Suprapubic skin (tissue), 4 donors: Measurements from ENCODE around the gene TNIK. TPM values are rescaled to one million over a fixed set of nuclear protein-coding genes. Genes with fewer than 3 reads are reported as not detected.

Experiments used
- DNase-seq, 2 donors: peaks; one replicate each; pipeline ENCODE4 v3.0.0-alpha.2; 2019; ENCODE audit warnings: low spot score in 2 of 2
- H3K27ac ChIP-seq: fragments of 200-600 bp; sonication (generic); one replicate; pipeline ENCODE4 v1.5.1; 2019
- H3K27me3 ChIP-seq: fragments of 200-600 bp; sonication (generic); one replicate; pipeline ENCODE4 v1.5.1; 2019
- H3K36me3 ChIP-seq: fragments of 200-600 bp; sonication (generic); one replicate; pipeline ENCODE4 v1.5.1; 2019
- H3K4me1 ChIP-seq: fragments of 200-600 bp; sonication (generic); one replicate; pipeline ENCODE4 v1.5.1; 2019
- H3K4me3 ChIP-seq: fragments of 200-600 bp; sonication (generic); one replicate; pipeline ENCODE4 v1.5.1; 2019; ENCODE audit warnings: mild to moderate bottlenecking
- H3K9me3 ChIP-seq: fragments of 200-600 bp; sonication (generic); one replicate; pipeline ENCODE4 v1.5.1; 2019
- EP300 ChIP-seq: sonication (generic); formaldehyde crosslinking; IDR thresholded peaks from one replicate; pipeline ENCODE4 v1.6.1; 2017; ENCODE audit warnings: antibody characterized with exemption
- POLR2A ChIP-seq, 2 donors: fragments of 450-650 bp; IDR thresholded peaks; one replicate each; pipeline ENCODE4 v1.6.1; 2017; ENCODE audit warnings: antibody characterized with exemption in 2 of 2, mild to moderate bottlenecking in 2 of 2, moderate library complexity in 2 of 2
- POLR2AphosphoS5 ChIP-seq, 3 donors: sonication (generic); formaldehyde crosslinking; IDR thresholded peaks; one replicate each; pipeline ENCODE4 v1.6.1; 2017; ENCODE audit warnings: antibody characterized with exemption in 3 of 3
- WGBS: methylation state at CpG from one replicate; pipeline ENCODE4 v1.1.5; 2018; 5-methylcytosine and 5-hydroxymethylcytosine counted together
- total RNA-seq, 4 donors: library from RNA; depleted of rRNA; stranded (reverse); fragments of >200 nt; gene quantifications; one replicate each; pipeline ENCODE4 v1.1.0, GENCODE V29; 2016
- TF ChIP-seq, protein P1 (sequence below), 2 donors: fragments of 200-600 bp in 1 of 2; fragments of 450-650 bp in 1 of 2; sonication (generic) in 1 of 2; IDR thresholded peaks; one replicate each; pipeline ENCODE4 v1.5.1; 2016 to 2019; ENCODE audit warnings: antibody characterized with exemption in 2 of 2, mild to moderate bottlenecking in 1 of 2, moderate library complexity in 1 of 2

Gene TNIK
- total RNA-seq, 4 donors from 2014 or later: 2.0 to 4.3 (median 3.1) TPM

- no peaks in the 10 kb centered on the region for H3K9me3 ChIP-seq
- TF ChIP-seq, protein P1, sequence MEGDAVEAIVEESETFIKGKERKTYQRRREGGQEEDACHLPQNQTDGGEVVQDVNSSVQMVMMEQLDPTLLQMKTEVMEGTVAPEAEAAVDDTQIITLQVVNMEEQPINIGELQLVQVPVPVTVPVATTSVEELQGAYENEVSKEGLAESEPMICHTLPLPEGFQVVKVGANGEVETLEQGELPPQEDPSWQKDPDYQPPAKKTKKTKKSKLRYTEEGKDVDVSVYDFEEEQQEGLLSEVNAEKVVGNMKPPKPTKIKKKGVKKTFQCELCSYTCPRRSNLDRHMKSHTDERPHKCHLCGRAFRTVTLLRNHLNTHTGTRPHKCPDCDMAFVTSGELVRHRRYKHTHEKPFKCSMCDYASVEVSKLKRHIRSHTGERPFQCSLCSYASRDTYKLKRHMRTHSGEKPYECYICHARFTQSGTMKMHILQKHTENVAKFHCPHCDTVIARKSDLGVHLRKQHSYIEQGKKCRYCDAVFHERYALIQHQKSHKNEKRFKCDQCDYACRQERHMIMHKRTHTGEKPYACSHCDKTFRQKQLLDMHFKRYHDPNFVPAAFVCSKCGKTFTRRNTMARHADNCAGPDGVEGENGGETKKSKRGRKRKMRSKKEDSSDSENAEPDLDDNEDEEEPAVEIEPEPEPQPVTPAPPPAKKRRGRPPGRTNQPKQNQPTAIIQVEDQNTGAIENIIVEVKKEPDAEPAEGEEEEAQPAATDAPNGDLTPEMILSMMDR (IDR thresholded peaks at IDR 0.05): no peak
- TF ChIP-seq POLR2A (IDR thresholded peaks at IDR 0.05): no peak
- TF ChIP-seq EP300: no peak
- TF ChIP-seq POLR2AphosphoS5 (IDR thresholded peaks at IDR 0.05): no peak
- H3K27me3 ChIP-seq: no peaks in the 10 kb centered on the region
- H3K4me1 ChIP-seq: no peaks in the 10 kb centered on the region
- DNase-seq: no peak
- whole genome bisulfite sequencing: 84% methylated on average over 4 of the region's 4 CpGs
- no peak overlapping the region for H3K4me3 ChIP-seq
- no peak overlapping the region for H3K27ac ChIP-seq
- no peaks in the 10 kb centered on the region for H3K36me3 ChIP-seq
Observed at GRCh38 chr3:171494457-171495109, 34.4 kb upstream of the TNIK start.

GRCh38 chr3:171491361-171491760 lies 31.2 kb upstream of the TNIK start:
- TF ChIP-seq POLR2AphosphoS5 (IDR thresholded peaks at IDR 0.05) (no peak), EP300 (no peak), POLR2A (IDR thresholded peaks at IDR 0.05) (no peak)
- TF ChIP-seq, protein P1 (IDR thresholded peaks at IDR 0.05): no peak
- Histone ChIP-seq H3K27ac (no peak overlapping the region), H3K9me3 (no peaks in the 10 kb centered on the region), H3K36me3 (no peaks in the 10 kb centered on the region), H3K4me1 (no peaks in the 10 kb centered on the region), H3K4me3 (no peak overlapping the region), H3K27me3 (no peaks in the 10 kb centered on the region)
- 66% methylated on average over 2 of the region's 2 CpGs for WGBS
- no peak for DNase-seq

- Histone ChIP-seq H3K27ac (no peak overlapping the region), H3K4me1 (no peaks in the 10 kb centered on the region), H3K36me3 (no peaks in the 10 kb centered on the region), H3K4me3 (no peak overlapping the region), H3K27me3 (no peaks in the 10 kb centered on the region), H3K9me3 (no peaks in the 10 kb centered on the region)
- DNase-seq: no peak
- TF ChIP-seq EP300: no peak
- no peak for TF ChIP-seq POLR2AphosphoS5 (IDR thresholded peaks at IDR 0.05)
- TF ChIP-seq POLR2A (IDR thresholded peaks at IDR 0.05): no peak
- TF ChIP-seq, protein P1 (IDR thresholded peaks at IDR 0.05): no peak
- WGBS: 76% methylated on average over 3 of the region's 3 CpGs
Observed at GRCh38 chr3:171490901-171491300, 30.7 kb upstream of the TNIK start.

- Histone ChIP-seq H3K36me3 (no peaks in the 10 kb centered on the region), H3K27ac (no peak overlapping the region), H3K4me3 (no peak overlapping the region), H3K27me3 (no peaks in the 10 kb centered on the region), H3K9me3 (no peaks in the 10 kb centered on the region), H3K4me1 (no peaks in the 10 kb centered on the region)
- 94% methylated on average over 4 of the region's 4 CpGs for WGBS
- TF ChIP-seq POLR2A (IDR thresholded peaks at IDR 0.05) (no peak), POLR2AphosphoS5 (IDR thresholded peaks at IDR 0.05) (no peak), EP300 (no peak)
- TF ChIP-seq, protein P1 (IDR thresholded peaks at IDR 0.05): no peak
- DNase-seq: no peak
Observed at GRCh38 chr3:171489348-171489747, 29.1 kb upstream of the TNIK start.

DNA sequence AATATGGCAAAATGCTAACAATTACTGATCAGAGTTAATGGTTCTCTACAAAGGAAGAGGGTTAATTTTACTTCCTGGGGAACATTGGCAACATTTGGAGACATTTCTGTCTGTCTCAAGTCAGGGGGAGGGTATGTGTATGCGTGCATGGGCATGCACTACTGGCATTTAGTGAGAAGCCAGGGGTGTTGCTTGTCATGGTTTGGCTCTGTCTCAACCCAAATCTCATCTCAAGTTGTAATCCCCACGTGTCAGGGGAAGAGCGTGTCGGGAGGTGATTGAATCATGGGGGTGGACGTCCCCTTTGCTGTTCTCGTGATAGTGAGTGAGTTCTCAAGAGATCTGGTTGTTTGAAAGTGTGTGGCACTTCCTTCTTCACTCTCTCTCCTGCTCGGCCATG lies 28.3 kb upstream of the TNIK start:
- TF ChIP-seq POLR2A (IDR thresholded peaks at IDR 0.05): no peak
- no peak for DNase-seq
- no peaks in the 10 kb centered on the region for H3K36me3 ChIP-seq
- no peaks in the 10 kb centered on the region for H3K4me1 ChIP-seq
- H3K27me3 ChIP-seq: no peaks in the 10 kb centered on the region
- WGBS: 52% methylated on average over 7 of the region's 7 CpGs
- no peak overlapping the region for H3K4me3 ChIP-seq
- no peaks in the 10 kb centered on the region for H3K9me3 ChIP-seq
- H3K27ac ChIP-seq: no peak overlapping the region

- WGBS: 78% methylated on average over 4 of the region's 4 CpGs
- Histone ChIP-seq H3K9me3 (no peaks in the 10 kb centered on the region), H3K4me1 (no peaks in the 10 kb centered on the region), H3K36me3 (no peaks in the 10 kb centered on the region), H3K27me3 (no peaks in the 10 kb centered on the region), H3K4me3 (no peak overlapping the region), H3K27ac (no peak overlapping the region)
- DNase-seq: no peak
- TF ChIP-seq, protein P1 (IDR thresholded peaks at IDR 0.05): no peak
- no peak for TF ChIP-seq POLR2A (IDR thresholded peaks at IDR 0.05)
- TF ChIP-seq EP300: no peak
- TF ChIP-seq POLR2AphosphoS5 (IDR thresholded peaks at IDR 0.05): no peak
Observed at GRCh38 chr3:171487382-171487781, 27.2 kb upstream of the TNIK start.
